K562 (cell line): ENCODE results near the gene SENP1. TPM values are rescaled to one million over a fixed set of nuclear protein-coding genes. Genes with fewer than 3 reads are reported as not detected.

ENCODE experiments used
- ATAC-seq: fragments of 200-7000 bp; cut with Tn5 transposase; 3 replicates; pipeline ENCODE4 v1.9.1; 2020; ENCODE audit warnings: moderate library complexity
- BruUV-seq: library from RNA; stranded (reverse); fragments of 400-500 nt; replicated peaks from 2 replicates; lab custom pipeline; 2021; lab: Mats Ljungman, UMichigan
- CTCF ChIA-PET: fragments of 300-600 bp; formaldehyde crosslinking; extraction: SDS; loops from one replicate; lab custom pipeline; 2021; ENCODE audit warnings: low intra/inter-chr PET ratio; lab: Yijun Ruan, JAX
- POLR2A ChIA-PET: fragments of 300-600, 350-650 bp; sonication (Branson Sonifier 250); formaldehyde crosslinking; extraction: SDS; loops from one replicate; lab custom pipeline; 2021; ENCODE audit warnings: antibody characterized with exemption, inconsistent platforms; lab: Yijun Ruan, JAX
- DNase-seq, 4 experiments: peaks; one replicate each; pipeline versions ENCODE4 v3.0.0 to v3.0.0-alpha.2; 2011 to 2018; ENCODE audit warnings: low spot score in 3 of 4, mixed read lengths in 3 of 4; ENCODE audit errors: extremely low read depth in 1 of 4
- FAIRE-seq: peaks from 2 replicates; lab custom pipeline; 2011; peaks lifted over from hg19 to GRCh38; lab: Jason Lieb, UNC
- H2AFZ ChIP-seq: 2 replicates; pipeline ENCODE4 v1.6.0; 2011; ENCODE audit warnings: low read depth, low read length, control low read depth, inconsistent platforms
- H3K27ac ChIP-seq: fragments of 200-600 bp; 3 replicates; pipeline ENCODE4 v1.8.0; 2011; ENCODE audit warnings: low read depth, mild to moderate bottlenecking, control low read depth, inconsistent platforms, low read length, moderate library complexity, mixed read lengths; ENCODE audit errors: extremely low read depth
- H3K27me3 ChIP-seq, 2 experiments: fragments of 300-600 bp in 1 of 2; 2 replicates in 1 of 2; 3 replicates in 1 of 2; pipeline versions ENCODE4 v1.6.0 to v1.8.0; 2011; ENCODE audit warnings: inconsistent platforms in 2 of 2, low read length in 2 of 2, mild to moderate bottlenecking in 1 of 2, mixed read lengths in 1 of 2, moderate library complexity in 1 of 2; ENCODE audit not compliant: control insufficient read depth in 2 of 2, insufficient read depth in 2 of 2
- H3K36me3 ChIP-seq: fragments of 300-600 bp; 3 replicates; pipeline ENCODE4 v1.8.0; 2011; ENCODE audit warnings: mild to moderate bottlenecking, low read length, inconsistent platforms; ENCODE audit not compliant: control insufficient read depth, insufficient read depth
- H3K4me1 ChIP-seq, 2 experiments: fragments of 200-600 bp in 1 of 2; replicated peaks in 1 of 2; 2 replicates in 1 of 2; 3 replicates in 1 of 2; pipeline versions ENCODE4 v1.5.1 to v1.8.0; 2011; ENCODE audit warnings: inconsistent platforms in 2 of 2, low read length in 2 of 2, mild to moderate bottlenecking in 1 of 2, mixed read lengths in 1 of 2, moderate library complexity in 1 of 2; ENCODE audit not compliant: control insufficient read depth in 2 of 2, insufficient read depth in 2 of 2
- H3K4me2 ChIP-seq: 2 replicates; pipeline ENCODE4 v1.6.1; 2011; ENCODE audit warnings: low read length, control low read depth, inconsistent platforms, mixed read lengths; ENCODE audit not compliant: insufficient read depth
- H3K4me3 ChIP-seq: fragments of 200-600 bp; sonication (generic), shearing (Covaris generic); 2 replicates; pipeline ENCODE4 v1.5.1; 2016; ENCODE audit warnings: control low read depth, inconsistent platforms
- H3K79me2 ChIP-seq: fragments of 200-600 bp; 3 replicates; pipeline ENCODE4 v1.8.0; 2011; ENCODE audit warnings: low read length, inconsistent platforms; ENCODE audit not compliant: control insufficient read depth, insufficient read depth
- H3K9ac ChIP-seq, 2 experiments: 2 replicates each; pipeline versions ENCODE4 v1.6.0 to v1.6.1; 2011; ENCODE audit warnings: low read depth in 2 of 2, low read length in 2 of 2, control low read depth in 1 of 2, inconsistent platforms in 1 of 2, mild to moderate bottlenecking in 1 of 2, mixed read lengths in 1 of 2; ENCODE audit not compliant: insufficient read depth in 1 of 2
- H3K9me1 ChIP-seq: one replicate; pipeline ENCODE4 v1.6.0; 2011; ENCODE audit warnings: inconsistent platforms, mild to moderate bottlenecking, low read length, moderate library complexity; ENCODE audit not compliant: control insufficient read depth, insufficient read depth
- H3K9me3 ChIP-seq: replicated peaks from 2 replicates; pipeline ENCODE4 v1.5.1; 2011; ENCODE audit warnings: low read depth, low read length, inconsistent platforms; ENCODE audit not compliant: control insufficient read depth, insufficient read depth
- H4K20me1 ChIP-seq: replicated peaks from 2 replicates; pipeline ENCODE4 v1.6.1; 2011; ENCODE audit warnings: low read length, inconsistent platforms, mixed read lengths; ENCODE audit not compliant: control insufficient read depth, insufficient read depth
- ATF7 ChIP-seq: fragments of 450-650 bp; IDR thresholded peaks from 2 replicates; pipeline ENCODE4 v1.7.1; 2014; ENCODE audit warnings: mild to moderate bottlenecking, moderate library complexity
- CBX1 ChIP-seq: sonication (generic); IDR thresholded peaks from 2 replicates; pipeline ENCODE4 v1.6.1; 2016; ENCODE audit warnings: antibody characterized with exemption, low read depth, mild to moderate bottlenecking
- CREB3L1 ChIP-seq: fragments of 450-650 bp; IDR thresholded peaks from 2 replicates; pipeline ENCODE4 v1.6.1; 2014; ENCODE audit warnings: low read depth, mild to moderate bottlenecking, moderate library complexity, borderline replicate concordance
- HDAC1 ChIP-seq, 2 experiments: fragments of 450-650 bp; IDR thresholded peaks; 2 replicates each; pipeline ENCODE4 v1.6.1; 2016 to 2017; ENCODE audit warnings: inconsistent platforms in 1 of 2, mild to moderate bottlenecking in 1 of 2, moderate library complexity in 1 of 2
- MBD2 ChIP-seq: sonication (generic); IDR thresholded peaks from 2 replicates; pipeline ENCODE4 v1.6.1; 2016; ENCODE audit warnings: low read depth, borderline replicate concordance
- NR0B1 ChIP-seq: fragments of 450-650 bp; IDR thresholded peaks from one replicate; pipeline ENCODE4 v1.6.1; 2018; ENCODE audit warnings: mild to moderate bottlenecking, moderate library complexity; ENCODE audit not compliant: partially characterized antibody
- SMARCA4 ChIP-seq: fragments of 450-650 bp; IDR thresholded peaks from 2 replicates; pipeline ENCODE4 v1.6.1; 2016
- SUPT5H ChIP-seq: fragments of 450-650 bp; IDR thresholded peaks from 2 replicates; pipeline ENCODE4 v1.6.1; 2016
- TBP ChIP-seq: optimal IDR thresholded peaks from 2 replicates; pipeline ENCODE3; 2011; ENCODE audit warnings: low read depth, low read length, improper control_type of control experiment
- WHSC1 ChIP-seq: IDR thresholded peaks from one replicate; pipeline ENCODE4 v1.6.1; 2012; ENCODE audit warnings: low read length, control low read depth, inconsistent platforms
- ZNF311 ChIP-seq: fragments of 250-450 bp; sonication (Bioruptor Pico); IDR thresholded peaks from 2 replicates; pipeline ENCODE4 v1.4.0; 2020; ENCODE audit warnings: mild to moderate bottlenecking, moderate library complexity
- ZNF551 ChIP-seq: fragments of 250-450 bp; sonication (Bioruptor Pico); IDR thresholded peaks from 2 replicates; pipeline ENCODE4 v1.5.0; 2021; ENCODE audit warnings: mild to moderate bottlenecking, moderate library complexity
- ZNF644 ChIP-seq: fragments of 200-800 bp; sonication (Bioruptor generic); IDR thresholded peaks from 2 replicates; pipeline ENCODE4 v1.6.1; 2016; ENCODE audit warnings: low read depth, missing genetic modification characterization, missing compliant biosample characterization
- ZNF830 ChIP-seq: fragments of 250-450 bp; sonication (Bioruptor Pico); IDR thresholded peaks from 2 replicates; pipeline ENCODE4 v1.5.0; 2021; ENCODE audit warnings: mild to moderate bottlenecking
- WGBS: fragments of 100-300 bp; shearing (Covaris generic); methylation state at CpG from one replicate; pipeline ENCODE4 v1.1.6; 2016; ENCODE audit warnings: low coverage, mixed read lengths; ENCODE audit not compliant: insufficient coverage; ENCODE audit errors: missing lambda C conversion rate; 5-methylcytosine and 5-hydroxymethylcytosine counted together
- in situ Hi-C: fragments of 300-500 bp; cut with MboI; formaldehyde crosslinking; loops from 4 replicates; pipeline ENCODE4 v1.15.0; 2018; ENCODE audit warnings: inconsistent platforms, mixed read lengths
- intact Hi-C: fragments of 100-400 bp; cut with micrococcal nuclease; formaldehyde crosslinking; loops from 2 replicates; pipeline ENCODE4 v1.14.2; 2022
- polyA plus RNA-seq, 8 experiments: library from polyadenylated mRNA; depleted of rRNA in 4 of 8; stranded (reverse) in 5 of 8; unstranded in 3 of 8; fragments of >200 nt; fragmentation: Nextera tagmentation in 2 of 8; fragmentation: Illumina TruSeq in 1 of 8; extraction: Ambion mirVana in 2 of 8; extraction: Trizol in 1 of 8; gene quantifications; 2 replicates each; pipeline versions ENCODE4 v1.2.1 to v1.2.3, GENCODE V29; 2011 to 2014; ENCODE audit warnings: inconsistent platforms in 1 of 8, missing spikeins in 1 of 8
- total RNA-seq, 7 experiments: library from RNA; depleted of rRNA in 6 of 7; stranded (reverse); fragments of >200 nt in 6 of 7; fragmentation: Illumina TruSeq in 2 of 7; extraction: Trizol in 2 of 7; gene quantifications; 2 replicates each; pipeline versions ENCODE4 v1.2.1 to v1.2.3, GENCODE V29; 2011 to 2021; ENCODE audit warnings: low replicate concordance in 1 of 7

The SENP1 gene
- total and polyA plus RNA-seq, 9 of the 15 experiments (the other 6 are each of a cell fraction or from before 2014, with no cell fraction given), result 15.5 to 59.0 (median 36.3) TPM

- Histone ChIP-seq H2AFZ (no peak overlapping the region), H3K4me3 (no peak overlapping the region)
- CTCF ChIA-PET, result no interaction called here
- TF ChIP-seq MBD2 (no peak), SMARCA4 (no peak), HDAC1 (IDR thresholded peaks at IDR 0.05) (no peak), ZNF644 (tag) (no peak), SUPT5H (no peak), ZNF830 (CRISPR knock-in tag) (no peak)
- TF ChIP-seq, all 486 proteins: peak for 0
- Histone ChIP-seq H3K36me3 (no peaks in the 10 kb centered on the region), H4K20me1 (no peaks in the 10 kb centered on the region; the same call in 1 of the 2 replicates), H3K4me2 (no peak overlapping the region), H3K79me2 (no peaks in the 10 kb centered on the region), H3K9me1 (no peaks in the 10 kb centered on the region), H3K27me3 (peaks cover 52 to 56% of the 10 kb centered on the region in 2 experiments), H3K9me3 (no peaks in the 10 kb centered on the region), H3K27ac (no peak overlapping the region), H3K4me1 (no peaks in the 10 kb centered on the region), H3K9ac (no peak overlapping the region)
- ATAC-seq (no peak), FAIRE-seq (no peak), DNase-seq (no peak)
- in situ Hi-C loops, result no loop called here
- POLR2A ChIA-PET, result no interaction called here
- no TSS peak for BruUV-seq
- intact Hi-C loops, result no loop called here
- WGBS, result 0% methylated on average over 4 of the region's 4 CpGs
These were observed 87.3 kb downstream of the SENP1 start for GRCh38 chr12:48018618-48018995.

GRCh38 chr12:48017921-48018617 lies 87.8 kb downstream of the SENP1 start:
- peaks cover 54 to 56% of the 10 kb centered on the region in 2 experiments for H3K27me3 ChIP-seq
- no peak overlapping the region for H3K4me3 ChIP-seq
- in situ Hi-C loops, result no loop called here
- intact Hi-C loops, result no loop called here
- FAIRE-seq, result no peak
- H3K9me3 ChIP-seq, result no peaks in the 10 kb centered on the region
- H3K79me2 ChIP-seq, result no peaks in the 10 kb centered on the region
- WGBS, result 0% methylated on average over 4 of the region's 4 CpGs
- POLR2A ChIA-PET, result interaction anchor here (0.6 to 1.2 kb wide), 2 partner anchors 11 to 38 kb away, joined by 3 to 5 read pairs; no protein-coding TSS in a partner anchor
- CTCF ChIA-PET, result no interaction called here
- ATAC-seq, result no peak
- H3K4me1 ChIP-seq, result no peaks in the 10 kb centered on the region
- H3K36me3 ChIP-seq, result no peaks in the 10 kb centered on the region
- H3K9ac ChIP-seq, result no peak overlapping the region
- H2AFZ ChIP-seq, result no peak overlapping the region
- H3K27ac ChIP-seq, result no peak overlapping the region
- no peak overlapping the region for H3K4me2 ChIP-seq
- DNase-seq, result no peak
- H4K20me1 ChIP-seq, result no peaks in the 10 kb centered on the region; the same call in 1 of the 2 replicates
- H3K9me1 ChIP-seq, result no peaks in the 10 kb centered on the region
- no TSS peak for BruUV-seq
- TF ChIP-seq ZNF551 (CRISPR knock-in tag), result no peak
- TF ChIP-seq NR0B1, result no peak
- TF ChIP-seq ZNF311 (CRISPR knock-in tag), result no peak
- TF ChIP-seq WHSC1, result no peak
- TF ChIP-seq ATF7, result no peak
- TF ChIP-seq CBX1, result no peak
- TF ChIP-seq TBP, result no peak
- TF ChIP-seq CREB3L1, result no peak
